ENCODE measurements around the gene CCR7.
A peak's percentile ranks its signal among the peaks of the same experiment; 100 is the strongest.

CCR7 gene

GRCh38 chr17:40539711-40540411 lies 25.4 kb downstream of the CCR7 start:
- TF ChIP-seq CTCF (conservative IDR thresholded peaks at IDR 0.05; ENCODE audit: low read length), result no peak
- no peak overlapping the region for H3K4me3 ChIP-seq (ENCODE audit: low read length)
- DNase-seq (ENCODE audit: low read depth), result no peak

GRCh38 chr17:40538936-40539705 lies 26.2 kb downstream of the CCR7 start:
- TF ChIP-seq CTCF (conservative IDR thresholded peaks at IDR 0.05; ENCODE audit: low read length), result no peak
- DNase-seq (ENCODE audit: low read depth), result no peak
- no peak overlapping the region for H3K4me3 ChIP-seq (ENCODE audit: low read length)

- peak; percentile 68 for DNase-seq (ENCODE audit: low read depth)
- no peak for TF ChIP-seq CTCF (conservative IDR thresholded peaks at IDR 0.05; ENCODE audit: low read length)
- H3K4me3 ChIP-seq (ENCODE audit: low read length), result no peak overlapping the region
Observed at GRCh38 chr17:40538019-40538935, 27.0 kb downstream of the CCR7 start.

- peak; percentile 84 for DNase-seq (ENCODE audit: low read depth)
- no peak overlapping the region for H3K4me3 ChIP-seq (ENCODE audit: low read length)
- TF ChIP-seq CTCF (conservative IDR thresholded peaks at IDR 0.05; ENCODE audit: low read length), result no peak
Observed at GRCh38 chr17:40536295-40537171, 28.7 kb downstream of the CCR7 start.

GRCh38 chr17:40535924-40536294 lies 29.4 kb downstream of the CCR7 start:
- H3K4me3 ChIP-seq (ENCODE audit: low read length), result no peak overlapping the region
- TF ChIP-seq CTCF (conservative IDR thresholded peaks at IDR 0.05; ENCODE audit: low read length), result no peak
- peak; percentile 56 for DNase-seq (ENCODE audit: low read depth)

GRCh38 chr17:40535438-40535837 lies 29.8 kb downstream of the CCR7 start:
- H3K4me3 ChIP-seq (ENCODE audit: low read length), result no peak overlapping the region
- DNase-seq (ENCODE audit: low read depth), result no peak
- no peak for TF ChIP-seq CTCF (conservative IDR thresholded peaks at IDR 0.05; ENCODE audit: low read length)
